ENCODE data around the gene SFI1.

DNA sequence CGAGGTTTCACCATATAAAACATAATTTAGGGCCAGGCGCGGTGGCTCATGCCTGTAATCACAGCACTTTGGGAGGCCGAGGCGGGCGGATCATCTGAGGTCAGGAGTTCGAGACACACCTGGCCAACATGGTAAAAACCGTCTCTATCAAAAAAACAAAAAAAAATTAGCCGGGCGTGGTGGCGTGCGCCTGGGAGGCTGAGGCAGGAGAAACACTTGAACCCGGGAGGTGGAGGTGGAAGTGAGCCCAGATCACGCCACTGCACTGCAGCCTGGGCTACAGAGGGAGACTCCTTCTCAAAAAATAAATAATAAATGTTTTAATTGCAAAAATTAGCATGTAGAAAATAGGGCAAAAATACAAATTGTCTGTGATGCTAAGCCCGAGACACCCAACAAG is 993 bp upstream of the SFI1 start:
- TF ChIP-seq, protein P1, sequence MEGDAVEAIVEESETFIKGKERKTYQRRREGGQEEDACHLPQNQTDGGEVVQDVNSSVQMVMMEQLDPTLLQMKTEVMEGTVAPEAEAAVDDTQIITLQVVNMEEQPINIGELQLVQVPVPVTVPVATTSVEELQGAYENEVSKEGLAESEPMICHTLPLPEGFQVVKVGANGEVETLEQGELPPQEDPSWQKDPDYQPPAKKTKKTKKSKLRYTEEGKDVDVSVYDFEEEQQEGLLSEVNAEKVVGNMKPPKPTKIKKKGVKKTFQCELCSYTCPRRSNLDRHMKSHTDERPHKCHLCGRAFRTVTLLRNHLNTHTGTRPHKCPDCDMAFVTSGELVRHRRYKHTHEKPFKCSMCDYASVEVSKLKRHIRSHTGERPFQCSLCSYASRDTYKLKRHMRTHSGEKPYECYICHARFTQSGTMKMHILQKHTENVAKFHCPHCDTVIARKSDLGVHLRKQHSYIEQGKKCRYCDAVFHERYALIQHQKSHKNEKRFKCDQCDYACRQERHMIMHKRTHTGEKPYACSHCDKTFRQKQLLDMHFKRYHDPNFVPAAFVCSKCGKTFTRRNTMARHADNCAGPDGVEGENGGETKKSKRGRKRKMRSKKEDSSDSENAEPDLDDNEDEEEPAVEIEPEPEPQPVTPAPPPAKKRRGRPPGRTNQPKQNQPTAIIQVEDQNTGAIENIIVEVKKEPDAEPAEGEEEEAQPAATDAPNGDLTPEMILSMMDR (conservative IDR thresholded peaks at IDR 0.05; ENCODE audit: low read depth, low read length), result no peak
- no peak for TF ChIP-seq EZH2 (IDR thresholded peaks at IDR 0.05; ENCODE audit: borderline replicate concordance, low read depth, low read length, poor library complexity, severe bottlenecking)
